GM21737 (cell line): ENCODE results near the gene PLXNC1.

Experiments
- ATAC-seq: cut with Tn5 transposase; IDR thresholded peaks from one replicate; pipeline ENCODE4 v1.9.1; 2021; ENCODE audit warnings: mild to moderate bottlenecking, moderate library complexity; ENCODE audit not compliant: unreplicated experiment

PLXNC1 gene

DNA sequence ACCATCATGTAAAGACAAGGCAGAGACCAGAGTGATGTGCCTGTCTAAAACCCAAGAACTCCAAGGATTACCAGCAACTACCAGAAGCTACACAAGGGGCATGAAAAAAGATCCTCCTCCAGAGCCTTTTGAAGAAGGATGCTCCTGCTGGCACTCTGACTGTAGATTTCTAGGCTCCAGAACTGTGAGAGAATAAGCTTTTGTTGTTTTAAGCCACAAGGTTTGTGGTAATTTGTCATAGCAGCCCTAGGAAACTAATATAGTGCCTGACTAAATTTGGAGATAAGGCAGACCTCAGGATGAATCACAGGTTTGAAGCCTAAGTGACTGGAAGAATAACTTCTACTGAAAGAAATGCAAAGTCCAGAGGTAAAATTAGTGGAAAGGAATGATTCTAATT, 178.3 kb downstream of the PLXNC1 start:
- ATAC-seq = no peak

DNA sequence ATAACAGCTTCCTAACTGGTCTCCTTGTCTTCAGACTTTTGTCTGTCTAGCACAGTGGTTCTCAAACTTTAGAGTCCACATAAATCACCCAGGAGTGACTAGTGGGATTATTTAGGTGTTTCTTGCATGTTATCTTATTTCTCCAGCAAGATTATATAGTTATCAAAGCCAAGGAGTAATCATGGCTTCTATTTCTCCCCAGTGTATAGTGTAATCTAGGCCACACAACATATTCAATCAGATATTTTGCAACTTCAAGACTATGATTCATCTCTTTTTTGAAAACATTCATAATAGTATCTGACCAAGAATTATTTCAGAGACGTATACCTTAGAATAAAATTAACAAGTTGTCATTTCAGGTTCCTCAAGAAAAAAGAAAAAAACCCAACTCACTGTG, 179.4 kb downstream of the PLXNC1 start:
- ATAC-seq = no peak

DNA sequence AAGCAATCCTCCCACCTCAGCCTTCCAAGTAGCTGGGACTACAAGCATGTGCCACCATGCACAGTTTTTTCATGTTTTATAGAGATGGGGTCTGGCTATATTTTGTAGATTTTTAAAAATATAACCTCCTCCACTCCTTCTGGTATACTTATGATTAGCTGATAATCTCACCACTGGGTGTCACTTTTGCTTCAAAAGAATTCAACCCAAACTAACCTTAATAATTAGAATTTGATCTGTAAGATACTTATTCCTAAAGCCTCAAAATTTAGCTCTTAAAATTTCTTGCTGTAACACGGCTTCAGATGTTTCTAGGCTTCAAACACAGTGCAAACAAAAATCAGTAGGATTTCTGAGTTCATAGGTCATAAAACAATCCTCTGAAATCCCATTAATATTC, 181.0 kb downstream of the PLXNC1 start:
- no peak for ATAC-seq

DNA sequence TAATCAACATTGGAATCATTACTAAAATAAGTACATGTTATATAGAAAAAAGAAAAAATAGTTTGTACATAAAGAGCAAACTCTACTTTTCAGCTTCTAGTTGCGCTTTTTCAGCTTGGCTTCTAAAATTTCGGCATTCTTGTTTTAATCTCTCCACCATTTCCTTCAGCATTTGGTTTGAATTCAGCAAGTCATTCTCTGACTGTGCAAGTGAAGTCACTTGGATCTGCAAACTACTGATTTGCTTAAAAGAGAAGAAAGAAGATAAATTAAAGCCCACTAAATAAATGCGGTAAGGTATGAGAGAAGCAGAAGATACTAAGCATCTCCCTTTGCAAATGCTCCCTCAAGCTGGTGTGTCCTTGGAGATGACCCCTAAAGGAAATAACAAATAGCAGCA, 185.0 kb downstream of the PLXNC1 start:
- ATAC-seq = no peak

DNA sequence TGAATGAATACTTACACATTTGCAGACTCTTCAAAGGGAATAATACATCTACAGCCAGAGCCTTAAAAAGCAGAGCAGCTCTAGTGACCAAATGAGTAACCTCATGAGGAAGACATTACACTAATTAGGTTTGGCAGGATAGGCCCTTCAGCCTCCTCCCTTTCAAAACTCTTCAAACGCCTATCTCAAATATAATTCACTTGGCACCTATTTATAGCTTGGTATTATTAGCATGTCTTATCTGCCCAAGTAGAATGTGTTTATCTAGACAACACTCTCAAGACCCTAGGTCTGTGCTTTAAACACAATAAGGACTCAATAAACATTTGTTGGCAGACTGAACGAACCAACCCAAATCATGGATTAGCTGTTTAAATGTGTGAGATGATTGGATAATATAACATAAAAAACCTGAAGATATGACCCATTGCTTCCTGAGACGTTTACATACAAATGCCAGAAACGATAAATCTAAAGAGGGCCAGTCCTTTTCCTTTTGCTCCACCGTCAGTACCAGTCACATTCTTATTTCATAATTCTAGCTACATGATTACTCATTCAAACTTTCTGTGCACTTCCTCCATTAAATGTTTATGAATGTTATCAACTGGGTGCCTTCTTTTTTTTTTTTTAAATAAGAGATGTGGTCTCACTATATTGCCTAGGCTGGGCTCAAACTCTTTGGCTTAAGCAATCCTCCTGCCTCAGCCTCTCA, 188.0 kb downstream of the PLXNC1 start:
- ATAC-seq = no peak

DNA sequence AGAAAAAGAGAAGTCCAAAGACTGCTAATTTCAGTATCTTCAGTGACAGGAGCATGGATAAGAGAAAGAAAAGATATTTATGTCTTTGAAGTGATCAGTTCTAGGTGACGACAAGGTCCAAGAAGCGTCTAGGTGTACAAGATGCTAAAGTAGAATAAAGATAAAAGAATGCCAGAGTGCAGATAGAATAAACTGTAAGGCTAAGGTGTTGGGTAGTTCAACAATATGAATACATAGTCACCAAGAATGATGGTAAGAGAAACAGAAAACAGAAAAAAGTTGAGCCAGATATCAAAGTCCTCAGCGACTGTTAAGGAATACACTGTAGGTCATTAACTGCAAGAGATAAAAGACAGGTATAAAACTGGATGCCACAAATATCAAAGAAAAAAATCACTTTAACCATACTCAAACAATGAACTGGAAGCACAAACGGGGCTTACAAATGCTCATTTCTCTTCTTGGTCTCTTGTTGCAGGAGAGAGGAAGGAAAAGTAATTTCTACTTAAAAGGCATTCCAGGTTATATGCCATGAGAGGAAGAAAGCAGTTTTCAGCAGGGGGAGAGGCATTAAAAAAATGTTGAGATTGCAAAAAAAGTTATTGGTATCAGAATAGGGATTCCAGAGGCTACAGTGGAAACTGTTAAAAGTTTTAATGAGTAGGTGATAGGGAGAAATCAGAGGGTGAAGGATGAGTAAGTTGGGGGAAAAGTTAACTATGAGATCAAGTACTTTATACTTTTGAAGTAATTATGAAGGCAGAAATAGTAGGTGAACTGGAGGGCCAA, 189.8 kb downstream of the PLXNC1 start:
- ATAC-seq = no peak

DNA sequence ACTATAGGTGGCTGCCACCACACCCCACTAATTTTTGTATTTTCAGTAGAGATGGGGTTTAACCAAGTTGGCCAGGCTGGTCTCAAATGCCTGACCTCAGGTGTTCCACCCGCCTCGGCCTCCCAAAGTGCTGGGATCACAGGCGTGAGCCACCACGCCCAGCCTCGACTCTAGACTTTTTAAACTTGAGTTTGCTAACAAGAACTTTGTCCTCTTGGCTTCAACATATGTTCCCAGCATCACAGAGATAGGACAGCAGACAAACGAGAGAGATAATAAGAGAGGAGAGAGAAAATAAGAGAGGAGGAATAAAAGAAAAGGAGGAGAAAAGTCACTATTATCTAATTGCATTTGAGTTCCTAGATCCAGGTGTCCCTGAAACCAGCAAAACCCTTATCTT, 192.2 kb downstream of the PLXNC1 start:
- ATAC-seq = no peak

DNA sequence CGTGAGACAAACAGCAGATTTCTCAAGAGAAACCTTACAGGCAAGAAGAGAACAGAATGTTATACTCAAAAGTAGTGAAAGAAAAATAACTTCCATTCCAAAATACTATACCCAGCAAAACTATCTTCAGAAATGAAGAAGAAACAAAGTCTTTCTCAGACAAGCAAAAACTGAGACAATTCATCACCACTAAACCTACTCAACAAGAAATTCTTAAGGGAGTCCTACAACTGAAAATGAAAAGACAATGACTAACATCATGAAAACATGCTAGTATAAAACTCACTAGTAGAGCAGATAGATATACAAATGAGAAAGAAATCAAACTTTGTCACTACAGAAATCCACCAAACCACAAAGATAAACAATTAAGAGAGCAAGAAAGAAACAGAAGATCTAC, 204.8 kb downstream of the PLXNC1 start:
- no peak for ATAC-seq
